Suppressor macrophage treated with lipopolysaccharide for 4 hours (primary cell): ENCODE measurements around the gene UST.
A peak's percentile ranks its signal among the peaks of the same experiment; 100 is the strongest.
"Not testable (repeated sequence)": the region's sequence is repeated elsewhere in the genome, so short reads cannot be mapped to it uniquely, and the experiment has no call there.

ENCODE experiments used
- DNase-seq: peaks from one replicate; pipeline ENCODE4 v3.0.0-alpha.2; 2020

The UST gene

DNA sequence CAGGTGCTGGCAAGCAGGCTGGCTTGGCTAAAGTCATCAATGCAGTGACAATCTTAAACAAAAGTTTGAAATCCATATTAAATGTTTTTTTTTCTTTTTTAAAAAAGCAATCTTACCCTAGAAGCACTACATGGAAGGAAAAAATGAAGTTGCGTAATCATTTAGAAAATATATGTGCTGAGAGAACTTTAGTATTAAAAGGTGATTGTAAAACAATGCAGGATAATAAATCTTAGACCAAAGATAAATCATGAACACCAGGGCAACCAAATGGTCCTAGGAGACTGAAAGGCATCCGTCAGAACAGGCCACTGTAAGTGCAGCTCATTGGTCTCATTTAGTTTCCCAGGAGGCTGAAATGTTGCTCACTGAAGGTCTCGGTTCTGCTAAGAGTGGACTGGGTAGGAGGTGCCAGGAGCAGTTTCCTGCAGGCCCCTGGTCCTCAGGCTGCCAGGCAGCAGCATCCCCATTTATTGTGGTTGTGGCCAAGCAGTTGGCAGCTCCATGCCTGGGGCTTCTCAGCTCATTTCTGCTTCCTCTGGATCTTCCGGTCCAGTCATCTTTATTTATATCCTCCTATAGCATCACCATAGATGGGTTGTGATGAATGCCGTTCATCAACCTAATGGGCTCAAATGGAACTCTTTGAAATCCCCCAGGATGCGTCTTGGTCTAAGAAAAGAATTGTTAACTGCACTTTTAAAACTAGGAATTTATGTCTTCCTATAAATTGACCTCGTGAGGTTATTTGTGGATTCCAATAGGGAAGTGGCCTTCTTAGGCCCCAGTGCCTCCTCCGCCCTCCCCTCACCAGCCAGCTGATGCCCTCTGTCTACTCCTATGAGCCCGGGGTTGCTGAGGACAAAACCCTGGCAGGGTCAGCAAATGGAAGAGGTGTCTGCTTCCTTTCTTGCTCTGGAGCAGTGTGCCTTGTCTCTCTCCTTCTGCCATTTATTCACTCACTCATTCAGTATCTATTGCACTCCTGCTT, 269.0 kb downstream of the UST start:
- DNase-seq = peak; percentile 61

DNA sequence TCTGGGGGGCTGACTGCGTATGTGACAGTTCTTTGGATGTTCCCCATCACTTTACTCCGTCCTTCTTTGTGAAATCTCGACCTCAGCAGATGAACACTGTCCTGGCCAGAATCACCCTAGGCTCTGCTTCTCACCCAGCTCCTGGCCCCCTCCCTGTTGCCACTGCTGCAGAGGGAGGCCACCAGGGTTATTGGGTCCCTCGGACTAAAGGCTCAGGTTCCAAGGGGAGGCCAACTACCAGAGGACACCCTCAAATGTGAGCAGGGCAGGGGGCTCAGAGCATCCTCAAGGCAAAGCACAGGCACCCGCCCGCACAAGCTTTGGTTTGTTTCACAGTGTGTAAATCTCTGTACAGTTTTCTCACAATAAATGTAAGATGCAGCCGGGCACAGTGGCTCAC, 269.9 kb downstream of the UST start:
- no peak for DNase-seq

DNA sequence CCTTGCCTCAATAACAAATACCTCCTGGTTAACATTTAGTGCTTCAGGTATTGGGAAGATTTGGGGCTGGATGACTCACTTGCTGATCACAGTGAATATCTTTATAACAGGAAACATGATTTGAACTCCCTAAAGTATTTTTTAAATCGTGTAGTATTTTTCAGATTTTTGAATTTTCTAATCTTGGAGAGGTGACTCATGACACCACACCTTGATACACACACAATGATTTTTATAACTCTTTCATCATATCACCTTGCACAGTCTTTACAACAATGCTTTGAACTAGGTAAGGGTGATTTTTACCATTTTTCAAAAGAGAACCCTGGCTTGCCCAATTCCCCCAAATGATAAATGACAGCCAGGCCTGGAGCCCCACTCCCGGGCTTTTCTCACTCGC, 273.5 kb downstream of the UST start:
- no peak for DNase-seq

DNA sequence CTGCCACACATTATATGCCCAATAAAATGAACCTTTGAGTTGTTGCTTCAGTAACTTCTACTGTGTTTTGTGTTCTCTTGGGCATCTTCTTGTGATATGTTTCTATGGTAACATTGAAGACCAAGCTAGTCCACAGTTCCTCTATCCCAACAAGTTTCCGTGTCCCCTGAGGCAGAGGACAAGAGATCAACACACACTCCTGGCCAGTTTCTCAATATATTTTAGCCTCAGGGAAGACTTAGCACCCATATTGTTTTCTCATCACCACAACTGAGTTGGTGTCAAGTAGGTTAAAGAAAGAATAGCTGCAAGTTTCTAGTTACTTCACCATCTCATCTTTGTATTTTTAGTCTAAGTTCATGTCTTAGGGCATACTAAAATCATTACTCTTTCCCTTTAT, 277.5 kb downstream of the UST start:
- DNase-seq = no peak

DNA sequence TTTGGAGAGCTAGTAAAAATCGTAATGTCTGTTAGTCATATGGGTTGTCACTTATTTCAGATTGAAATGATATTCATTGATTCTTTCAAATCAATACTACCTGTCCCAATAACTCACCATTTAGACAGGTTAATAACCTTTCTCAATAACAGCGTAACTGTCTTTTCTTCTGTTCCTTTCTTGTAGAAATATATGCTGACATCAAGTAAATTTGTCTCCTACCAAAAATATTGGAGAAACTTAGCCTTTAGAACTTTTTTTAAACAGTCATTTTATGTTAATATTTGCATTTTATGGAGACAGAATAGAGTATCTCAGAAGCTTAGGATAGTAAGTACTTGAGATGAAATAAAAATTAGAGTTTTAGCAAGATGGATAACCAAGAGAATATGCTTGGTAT, 278.2 kb downstream of the UST start:
- no peak for DNase-seq

DNA sequence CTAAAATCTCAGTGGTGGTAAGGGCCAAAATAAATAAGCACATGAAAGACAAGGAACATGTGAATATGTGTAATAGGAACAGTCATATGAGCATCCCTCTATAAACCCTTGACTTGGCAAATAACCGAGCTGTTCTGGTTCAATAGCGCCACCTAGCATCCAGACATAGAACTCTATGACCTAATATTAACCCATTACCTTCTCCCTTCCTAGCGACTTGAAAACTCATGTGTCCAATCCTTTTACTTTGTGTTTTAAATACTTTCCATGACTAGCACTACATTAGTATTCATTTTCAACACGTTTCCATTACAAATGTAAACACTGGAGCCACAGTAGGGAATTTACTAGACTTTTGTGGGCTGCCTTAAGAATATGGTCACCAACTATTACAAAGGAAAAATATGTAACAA, 279.7 kb downstream of the UST start:
- peak; percentile 57 for DNase-seq

DNA sequence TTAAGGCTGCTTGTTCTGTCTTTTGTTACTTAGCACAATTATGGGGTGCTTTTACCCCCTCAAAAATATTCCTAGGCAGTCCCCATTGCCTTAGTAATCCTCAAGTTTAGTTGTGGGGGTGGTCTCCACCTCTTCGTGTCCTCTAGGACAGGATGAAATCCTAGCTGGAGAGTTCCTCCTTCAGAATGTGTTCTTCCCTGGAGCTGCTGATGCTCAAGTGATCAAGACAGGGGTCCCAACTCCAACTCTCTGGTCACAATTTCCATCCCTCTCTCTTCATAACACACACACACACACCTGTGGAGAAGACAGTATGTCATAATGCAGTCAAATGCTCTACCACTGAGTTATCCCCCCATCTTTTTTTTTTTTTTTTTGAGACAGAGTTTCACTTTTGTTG, 280.7 kb downstream of the UST start:
- DNase-seq = no peak

DNA sequence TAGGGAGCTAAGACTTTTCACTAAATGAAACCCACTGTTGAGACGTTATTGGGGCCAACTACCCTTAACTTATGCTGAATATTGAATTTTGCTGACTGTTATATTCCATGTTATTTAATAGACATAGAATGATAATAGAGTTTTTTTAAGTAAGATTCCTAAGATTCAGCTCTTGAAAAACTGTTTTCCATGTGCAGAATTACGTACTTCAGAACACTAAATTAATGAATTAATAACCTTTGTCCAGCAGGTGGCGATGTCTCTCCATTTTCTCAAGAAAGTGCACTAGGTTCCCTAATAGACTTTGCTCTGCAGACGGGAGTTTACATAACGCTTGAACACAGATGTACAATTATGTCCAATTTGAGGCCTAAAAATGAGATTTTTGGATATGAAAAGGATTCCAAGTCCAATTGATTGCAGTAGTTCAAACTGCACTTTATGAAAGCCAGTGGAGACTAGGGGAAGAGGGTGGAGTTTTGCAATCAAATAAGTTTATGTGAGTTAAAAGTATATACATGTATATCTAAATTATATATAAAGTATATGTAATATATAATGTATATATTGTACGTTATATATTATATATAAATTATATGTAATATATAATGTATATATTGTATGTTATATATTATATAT, 282.1 kb downstream of the UST start:
- DNase-seq = peak; percentile 94

DNA sequence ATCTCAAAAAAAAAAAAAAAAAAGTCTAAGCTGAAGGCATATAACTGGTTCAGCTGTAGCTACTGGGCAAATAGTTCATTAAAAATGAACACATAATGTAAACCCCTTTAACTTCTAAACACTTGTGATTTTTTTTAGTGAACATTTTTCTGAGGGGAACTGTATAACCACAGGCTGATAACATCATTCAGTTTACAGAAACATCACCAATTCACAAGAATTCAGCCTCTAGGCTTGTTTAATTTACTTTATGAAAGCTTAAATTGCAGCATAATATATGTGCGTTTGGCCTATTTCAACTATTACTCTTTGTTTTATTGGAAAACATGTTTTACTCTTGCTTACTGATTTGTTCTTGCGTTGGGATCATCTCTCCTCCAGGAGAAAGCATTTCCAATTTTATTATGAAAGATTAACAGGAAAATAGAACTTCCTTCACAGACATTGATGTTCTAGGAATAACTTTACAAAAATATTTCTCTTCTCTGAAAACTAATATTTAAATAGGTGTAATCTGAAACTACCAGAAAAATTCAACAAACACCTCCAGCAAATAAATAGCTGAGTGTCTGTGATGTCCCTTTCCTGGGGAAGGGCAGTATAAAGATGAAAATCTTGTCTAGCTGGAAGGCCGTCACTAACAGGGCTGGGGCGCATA, 284.5 kb downstream of the UST start:
- no peak for DNase-seq

DNA sequence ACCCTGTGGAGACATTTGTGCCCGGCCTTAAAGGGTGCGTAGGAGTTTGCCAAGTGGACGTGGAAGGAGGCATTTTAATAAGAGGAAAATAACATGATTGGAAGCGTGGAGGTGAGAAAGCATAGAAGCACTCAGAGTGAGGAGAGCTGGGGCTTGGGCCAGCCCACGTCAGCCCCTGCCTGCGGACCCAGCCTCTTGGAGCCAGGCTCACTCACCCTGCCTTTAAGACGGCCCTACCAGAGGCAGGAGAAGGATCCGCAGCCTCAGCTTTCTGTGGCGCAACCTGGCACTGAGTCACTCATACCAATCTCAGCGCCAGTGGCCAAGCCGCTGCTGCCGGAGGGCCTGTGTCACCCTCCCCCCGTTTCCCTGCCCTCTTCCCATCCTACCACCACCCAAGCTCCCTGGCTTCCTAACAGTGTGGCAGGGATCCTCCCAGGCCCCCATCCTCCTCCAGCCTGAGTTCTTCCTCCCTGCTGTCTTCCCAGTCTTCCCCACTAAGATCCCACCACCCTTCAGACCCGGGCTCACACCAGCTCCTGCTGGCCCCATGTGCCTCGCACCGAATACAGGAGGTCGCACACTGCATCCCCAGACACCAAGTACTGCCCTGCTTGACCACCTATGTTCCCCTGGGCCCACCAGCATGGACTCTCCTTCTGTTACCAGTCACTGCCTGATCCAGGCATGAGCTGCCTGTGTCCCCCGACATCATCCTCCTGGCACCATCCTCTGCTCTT, 285.2 kb downstream of the UST start:
- peak; percentile 73 for DNase-seq

DNA sequence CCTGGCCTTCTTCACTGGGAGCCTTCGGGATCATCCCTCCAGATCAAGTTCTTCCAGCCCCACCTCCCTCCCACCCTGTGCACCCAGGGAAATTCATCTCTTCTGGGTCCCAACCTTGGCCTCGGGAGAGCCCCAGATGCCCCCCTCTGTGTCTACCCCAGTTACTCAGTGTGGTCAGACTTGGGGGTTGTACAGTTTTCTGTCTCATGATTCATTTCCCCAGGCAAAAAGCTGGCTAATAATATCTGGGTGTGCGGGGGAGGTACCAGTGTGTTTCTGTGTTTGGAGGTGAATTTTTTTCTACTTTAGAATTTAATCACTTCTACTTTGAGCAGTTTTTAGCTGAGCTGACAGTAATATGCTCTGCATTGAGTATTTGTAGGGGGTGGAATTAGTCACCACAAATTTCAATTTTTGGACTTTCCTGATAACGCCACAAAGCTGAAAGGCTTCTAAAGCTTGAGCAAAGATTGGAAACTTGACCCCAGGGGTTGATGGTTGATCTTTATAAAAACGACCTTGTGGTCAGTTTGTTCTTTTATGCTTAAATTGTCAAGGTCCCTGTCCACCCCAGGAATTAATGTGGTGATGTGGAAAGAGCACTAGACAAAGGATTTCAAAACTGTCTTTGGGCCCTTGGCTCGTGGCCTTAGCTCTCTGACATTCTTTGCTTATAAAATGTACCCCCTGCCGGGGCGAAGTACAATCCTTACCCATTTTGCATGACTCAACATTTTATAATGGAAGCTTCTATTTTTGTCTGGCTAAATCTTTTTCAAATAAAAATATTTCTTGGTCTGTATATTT, 286.0 kb downstream of the UST start:
- peak; percentile 86 for DNase-seq

DNA sequence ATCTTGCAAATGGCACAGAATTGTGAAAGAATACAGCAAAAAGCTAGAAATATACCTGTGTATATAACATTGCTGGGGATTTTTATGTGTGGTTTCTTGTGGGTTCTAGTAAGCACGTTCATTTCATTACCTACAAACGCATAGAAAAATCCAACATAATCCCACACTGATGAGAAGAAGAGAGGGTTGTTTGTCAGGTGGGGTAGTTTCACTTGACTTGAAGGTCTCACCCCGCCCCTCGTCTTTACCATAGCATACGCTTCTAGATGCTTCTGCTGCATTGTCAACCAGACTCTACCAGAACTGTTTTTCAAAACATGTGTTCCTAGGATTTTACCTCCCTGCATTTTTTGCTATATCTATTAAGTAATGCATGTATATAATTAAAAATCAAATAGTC, 286.6 kb downstream of the UST start:
- DNase-seq = no peak

DNA sequence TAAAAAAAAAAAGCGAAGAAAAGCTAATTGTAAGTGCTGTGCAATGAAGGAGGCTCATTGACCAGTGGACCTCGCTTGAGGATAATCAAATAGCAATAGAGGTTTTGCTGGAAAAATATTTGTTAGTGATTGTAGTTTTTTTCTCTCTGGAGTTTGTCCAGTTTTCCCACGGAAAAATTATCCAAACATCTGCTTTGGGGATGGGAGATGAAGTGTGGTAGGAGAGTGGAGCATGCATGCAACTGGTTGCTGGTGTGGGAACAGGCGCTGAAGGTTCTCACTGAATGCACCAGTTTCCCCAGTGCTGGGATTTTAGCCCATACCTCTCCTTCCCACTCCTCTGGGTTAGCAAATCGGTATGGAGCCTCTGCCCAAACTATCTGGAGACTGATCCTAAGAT, 288.9 kb downstream of the UST start:
- DNase-seq = no peak

DNA sequence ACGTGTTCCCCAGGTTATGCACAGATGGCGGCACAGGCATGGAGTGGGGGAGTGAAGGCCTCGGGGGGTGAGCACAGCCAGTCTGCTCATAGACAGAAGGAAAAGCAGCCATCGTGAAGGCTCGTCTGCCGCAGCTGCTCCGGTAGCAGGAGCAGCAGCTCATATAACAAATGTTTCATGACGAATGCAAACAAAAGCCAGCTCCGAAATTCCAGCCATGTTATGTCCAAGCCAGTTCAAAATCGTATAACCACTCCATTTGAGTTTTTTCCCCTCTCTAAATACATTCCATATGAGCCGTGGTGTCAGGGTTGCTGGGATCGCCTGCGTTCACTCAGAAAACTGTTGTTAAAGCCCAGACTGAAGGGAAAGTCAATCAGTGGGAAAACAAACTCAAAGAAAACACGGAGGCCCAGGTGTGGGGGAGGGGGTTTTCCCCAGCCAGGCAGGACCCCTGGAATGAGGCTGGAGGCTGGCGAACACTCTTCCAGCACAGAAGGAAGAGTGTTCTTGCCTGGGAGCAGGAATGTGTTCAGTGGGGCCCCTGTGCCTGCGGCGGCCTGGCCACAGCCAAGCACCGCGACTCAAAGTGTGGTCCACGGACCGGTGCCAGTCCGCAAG, 290.3 kb downstream of the UST start:
- DNase-seq = no peak

DNA sequence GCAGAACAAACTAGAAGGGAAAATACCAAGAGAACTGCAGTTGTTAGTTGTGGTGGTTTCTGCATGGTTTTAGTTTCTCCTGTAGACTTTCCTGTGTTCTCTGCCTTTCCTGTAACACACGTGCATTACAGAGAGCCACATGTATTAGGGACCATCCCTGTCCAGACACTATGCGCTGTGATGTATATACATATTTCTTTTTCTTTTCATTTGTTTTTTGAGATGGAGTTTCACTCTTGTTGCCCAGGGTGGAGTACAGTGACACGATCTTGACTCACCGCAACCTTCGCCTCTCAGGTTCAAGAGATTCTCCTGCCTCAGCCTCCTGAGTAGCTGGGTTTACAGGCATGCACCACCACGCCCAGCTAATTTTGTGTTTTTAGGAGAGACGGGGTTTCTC, 292.2 kb downstream of the UST start:
- not testable (repeated sequence) for DNase-seq

DNA sequence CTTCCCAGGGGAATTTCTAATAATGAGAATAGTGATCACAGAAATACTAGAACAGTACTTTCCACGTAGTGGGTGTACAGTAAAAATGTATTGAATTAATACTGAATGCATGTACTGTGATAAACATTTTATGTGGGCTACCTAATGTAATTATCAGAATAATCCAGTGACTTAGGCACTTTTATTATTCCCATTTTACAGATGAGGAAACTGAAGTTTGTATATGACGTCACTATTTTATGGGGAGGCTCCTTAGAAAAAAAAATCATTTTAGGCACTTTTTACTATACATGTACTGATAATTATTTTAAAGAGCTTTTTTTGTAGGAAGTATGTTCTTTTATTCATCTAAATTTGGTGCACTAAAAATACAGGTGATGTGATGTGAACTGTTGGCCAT, 295.1 kb downstream of the UST start:
- no peak for DNase-seq

DNA sequence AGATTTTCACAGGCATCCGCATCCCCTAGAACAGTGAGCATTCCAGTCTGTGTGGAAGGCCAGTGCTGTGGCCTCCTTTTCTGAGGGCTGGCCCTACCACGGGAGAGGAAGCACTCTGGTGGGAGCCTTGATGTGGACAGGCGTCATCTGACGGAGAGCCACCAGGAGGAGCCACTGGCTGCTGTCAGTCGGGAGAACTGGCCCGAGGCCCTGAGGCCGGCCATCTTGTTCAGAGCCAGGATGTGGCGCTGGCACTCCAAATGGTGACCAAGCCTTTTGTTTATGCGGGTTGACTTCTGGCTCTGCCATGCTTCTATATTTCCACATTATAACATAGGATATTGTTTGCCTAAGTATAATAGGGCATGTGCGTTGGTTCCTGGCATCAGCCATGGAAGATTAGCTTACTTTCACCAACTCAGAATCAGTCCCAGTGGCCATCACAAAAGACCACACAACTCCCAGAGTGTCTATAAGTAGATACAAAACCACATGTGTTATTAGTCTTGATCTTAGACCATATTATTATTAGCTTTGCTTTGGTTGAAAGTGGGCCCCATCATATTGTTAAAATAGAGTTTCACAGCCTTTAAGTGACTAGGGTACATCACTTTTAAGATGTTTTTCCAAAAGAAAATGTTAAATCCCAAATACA, 296.8 kb downstream of the UST start:
- peak; percentile 30 for DNase-seq

DNA sequence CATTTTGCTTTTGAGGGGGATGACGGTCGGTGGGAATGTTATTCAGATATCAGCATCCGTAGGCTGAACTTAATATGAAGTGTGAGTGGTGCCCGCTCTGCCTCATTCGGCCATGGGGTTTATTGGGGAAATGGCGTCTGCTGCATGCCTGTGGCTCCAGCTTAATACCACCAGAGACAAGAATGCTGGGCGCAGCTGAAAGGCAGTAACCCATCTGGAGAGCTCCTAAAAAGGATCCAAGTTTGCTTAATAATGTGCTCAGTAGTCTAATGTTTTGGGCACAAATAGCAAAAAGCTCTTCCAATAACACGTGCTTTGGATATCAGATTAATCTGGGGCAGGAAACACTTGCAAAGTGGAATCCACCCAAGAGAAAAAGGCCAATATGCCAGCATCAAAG, 297.7 kb downstream of the UST start:
- no peak for DNase-seq

DNA sequence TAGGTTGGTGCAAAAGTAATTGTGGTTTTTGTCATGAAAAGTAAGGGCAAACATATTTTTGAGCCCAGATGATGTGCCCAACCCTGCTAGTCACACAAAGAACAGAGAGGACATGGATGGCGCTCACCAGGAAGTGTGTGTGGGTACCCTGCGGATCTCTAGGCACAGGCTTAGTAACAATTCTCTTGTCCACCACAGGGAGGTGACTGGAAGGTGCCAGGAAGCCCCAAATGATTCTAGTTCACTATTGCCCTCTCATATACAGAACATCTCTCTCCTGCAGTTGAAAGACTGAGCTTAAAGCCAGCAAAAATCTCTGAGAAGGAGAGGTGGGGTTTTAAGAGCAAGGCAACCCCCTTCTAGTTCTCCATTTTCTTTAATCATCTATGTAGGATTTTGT, 298.6 kb downstream of the UST start:
- DNase-seq = no peak

DNA sequence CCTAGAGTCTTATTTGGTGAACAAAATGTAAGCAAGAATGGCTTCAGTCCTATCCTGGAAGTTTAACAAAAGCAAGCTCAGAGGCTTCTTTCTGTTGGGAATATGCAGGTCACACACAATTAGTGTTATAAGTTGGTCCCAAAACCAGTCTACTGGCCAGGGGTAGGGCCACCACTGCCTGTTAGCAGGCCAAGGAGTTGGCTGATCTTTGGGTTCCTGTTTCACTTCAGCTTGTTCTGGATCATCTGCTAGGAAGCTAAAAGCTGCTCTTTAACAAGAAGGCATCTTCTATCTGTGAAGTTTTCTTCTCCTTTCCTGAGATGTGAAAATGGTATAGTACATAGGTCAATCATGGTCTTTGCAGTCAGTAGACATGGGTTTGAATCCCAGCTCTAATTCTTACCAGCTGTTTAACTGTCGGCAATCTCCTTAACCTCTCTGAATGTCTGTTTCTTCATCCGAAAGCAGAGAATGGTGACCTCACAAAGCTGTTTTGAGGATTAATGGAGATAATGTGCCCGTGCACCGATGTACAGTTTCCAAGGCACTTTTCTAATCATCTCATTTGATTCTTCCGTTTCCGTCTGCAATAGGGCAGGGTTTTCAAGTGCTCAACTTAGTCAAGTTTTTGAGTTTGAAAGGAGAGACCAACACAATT, 299.5 kb downstream of the UST start:
- peak; percentile 42 for DNase-seq

DNA sequence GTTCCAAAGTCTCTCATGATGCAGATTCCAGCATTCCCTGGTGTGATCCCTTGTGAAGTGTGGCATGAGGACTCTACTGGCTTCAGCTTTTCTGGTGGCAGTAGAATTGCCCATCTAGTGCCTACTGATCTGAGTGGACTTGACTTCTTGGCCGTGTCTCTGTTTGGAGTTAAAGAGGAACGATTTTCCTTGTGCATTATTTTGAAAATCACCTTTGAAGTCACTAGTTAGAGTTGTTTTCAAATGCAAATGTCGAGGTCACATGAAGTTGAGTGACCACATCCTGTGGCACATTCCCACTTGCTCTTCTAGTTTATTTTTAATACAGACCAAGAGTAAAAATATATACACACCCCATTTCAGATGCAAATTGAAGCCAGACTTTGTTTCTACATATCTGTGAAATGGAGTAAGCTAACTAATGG, 300.0 kb downstream of the UST start:
- DNase-seq = peak; percentile 13
